Measurements from ENCODE around the gene TRIM16. TPM values are rescaled to one million over a fixed set of nuclear protein-coding genes. Genes with fewer than 3 reads are reported as not detected.
"Not testable (repeated sequence)": the region's sequence is repeated elsewhere in the genome, so short reads cannot be mapped to it uniquely, and the experiment has no call there.

The TRIM16 gene
- total RNA-seq, 1 donor from 2014 or later: 45.9 TPM

GRCh38 chr17:15660077-15660476 is 24.0 kb downstream of the TRIM16 start:
- peaks cover 0 to 2% (median 0%) of the 10 kb centered on the region in 3 donors for H3K4me1 ChIP-seq (ENCODE audit: control insufficient read depth in 3 of 3, insufficient read depth in 3 of 3, low read length in 3 of 3)
- peaks cover 0 to 3% (median 0%) of the 10 kb centered on the region in 3 donors for H3K36me3 ChIP-seq (ENCODE audit: control insufficient read depth in 3 of 3, insufficient read depth in 3 of 3, low read length in 3 of 3)
- H3K9ac ChIP-seq (ENCODE audit: low read depth in 1 of 3, low read length in 3 of 3): no peak overlapping the region
- no peak overlapping the region for H3K27ac ChIP-seq (ENCODE audit: low read depth, low read length)
- H3K27me3 ChIP-seq (ENCODE audit: control insufficient read depth in 3 of 3, insufficient read depth in 3 of 3, low read length in 3 of 3): no peaks in the 10 kb centered on the region
- H3K4me3 ChIP-seq (ENCODE audit: low read length in 3 of 3): no peak overlapping the region
- no peaks in the 10 kb centered on the region for H3K9me3 ChIP-seq (ENCODE audit: control insufficient read depth in 3 of 3, low read length in 3 of 3)

DNA sequence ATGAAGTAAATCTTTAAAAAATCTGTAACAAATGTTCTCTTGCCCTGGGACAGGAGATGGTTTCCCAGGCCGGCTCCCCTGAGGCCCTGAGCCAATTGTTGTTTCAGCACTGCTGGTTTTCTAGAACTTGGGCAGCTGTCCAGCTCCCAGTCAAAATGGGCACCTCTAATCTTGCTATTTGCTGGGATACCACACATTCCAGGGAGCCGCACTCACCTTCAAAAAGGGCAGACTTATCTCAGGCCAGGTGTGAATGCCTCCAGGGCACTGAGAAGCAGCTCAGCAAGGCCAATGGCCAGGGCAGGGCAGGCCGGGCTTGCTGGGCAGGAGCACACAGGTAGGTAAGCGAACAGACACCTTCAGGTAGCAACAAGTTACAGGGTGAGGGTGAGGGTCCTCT is 24.4 kb downstream of the TRIM16 start:
- H3K27ac ChIP-seq (ENCODE audit: low read depth, low read length): no peak overlapping the region
- H3K36me3 ChIP-seq (ENCODE audit: control insufficient read depth in 3 of 3, insufficient read depth in 3 of 3, low read length in 3 of 3): peaks cover 0 to 3% (median 0%) of the 10 kb centered on the region in 3 donors
- no peak overlapping the region for H3K4me3 ChIP-seq (ENCODE audit: low read length in 3 of 3)
- H3K27me3 ChIP-seq (ENCODE audit: control insufficient read depth in 3 of 3, insufficient read depth in 3 of 3, low read length in 3 of 3): no peaks in the 10 kb centered on the region
- no peak overlapping the region for H3K9ac ChIP-seq (ENCODE audit: low read depth in 1 of 3, low read length in 3 of 3)
- peaks cover 0 to 2% (median 0%) of the 10 kb centered on the region in 3 donors for H3K4me1 ChIP-seq (ENCODE audit: control insufficient read depth in 3 of 3, insufficient read depth in 3 of 3, low read length in 3 of 3)
- no peaks in the 10 kb centered on the region for H3K9me3 ChIP-seq (ENCODE audit: control insufficient read depth in 3 of 3, low read length in 3 of 3)

DNA sequence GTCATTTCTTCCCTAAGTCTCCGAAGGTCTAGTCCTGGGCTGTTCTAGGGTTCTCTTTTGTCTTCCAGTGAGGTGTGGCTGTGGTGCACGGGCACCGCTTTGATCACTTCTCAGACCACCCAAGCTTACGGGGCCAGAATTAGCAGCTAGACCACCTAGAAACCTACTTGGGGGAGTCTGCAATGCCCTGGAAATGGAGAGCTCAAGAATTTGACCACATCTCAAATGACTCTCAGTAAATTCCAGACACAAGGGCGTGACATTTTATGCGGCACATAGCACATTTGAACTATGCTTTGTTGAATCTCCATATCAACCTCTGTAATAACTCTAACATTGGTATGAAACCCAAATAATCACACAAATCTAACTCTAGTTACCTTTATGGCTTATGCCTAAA is 24.9 kb downstream of the TRIM16 start:
- no peak overlapping the region for H3K9ac ChIP-seq (ENCODE audit: low read depth in 1 of 3, low read length in 3 of 3)
- no peaks in the 10 kb centered on the region for H3K27me3 ChIP-seq (ENCODE audit: control insufficient read depth in 3 of 3, insufficient read depth in 3 of 3, low read length in 3 of 3)
- H3K27ac ChIP-seq (ENCODE audit: low read depth, low read length): no peak overlapping the region
- no peak overlapping the region for H3K4me3 ChIP-seq (ENCODE audit: low read length in 3 of 3)
- H3K4me1 ChIP-seq (ENCODE audit: control insufficient read depth in 3 of 3, insufficient read depth in 3 of 3, low read length in 3 of 3): peaks cover 0 to 2% (median 0%) of the 10 kb centered on the region in 3 donors
- peaks cover 0 to 3% (median 0%) of the 10 kb centered on the region in 3 donors for H3K36me3 ChIP-seq (ENCODE audit: control insufficient read depth in 3 of 3, insufficient read depth in 3 of 3, low read length in 3 of 3)
- H3K9me3 ChIP-seq (ENCODE audit: control insufficient read depth in 3 of 3, low read length in 3 of 3): no peaks in the 10 kb centered on the region

GRCh38 chr17:15658296-15658695 is 25.8 kb downstream of the TRIM16 start:
- Histone ChIP-seq H3K4me1 (ENCODE audit: control insufficient read depth in 3 of 3, insufficient read depth in 3 of 3, low read length in 3 of 3) (peaks cover 0 to 2% (median 0%) of the 10 kb centered on the region in 3 donors), H3K4me3 (ENCODE audit: low read length in 3 of 3) (no peak overlapping the region), H3K9me3 (ENCODE audit: control insufficient read depth in 3 of 3, low read length in 3 of 3) (no peaks in the 10 kb centered on the region), H3K27me3 (ENCODE audit: control insufficient read depth in 3 of 3, insufficient read depth in 3 of 3, low read length in 3 of 3) (no peaks in the 10 kb centered on the region), H3K36me3 (ENCODE audit: control insufficient read depth in 3 of 3, insufficient read depth in 3 of 3, low read length in 3 of 3) (no peaks in the 10 kb centered on the region), H3K27ac (ENCODE audit: low read depth, low read length) (no peak overlapping the region), H3K9ac (ENCODE audit: low read depth in 1 of 3, low read length in 3 of 3) (no peak overlapping the region)

GRCh38 chr17:15657868-15658267 is 26.2 kb downstream of the TRIM16 start:
- H3K4me1 ChIP-seq (ENCODE audit: control insufficient read depth in 3 of 3, insufficient read depth in 3 of 3, low read length in 3 of 3): peaks cover 0 to 2% (median 0%) of the 10 kb centered on the region in 3 donors
- H3K36me3 ChIP-seq (ENCODE audit: control insufficient read depth in 3 of 3, insufficient read depth in 3 of 3, low read length in 3 of 3): no peaks in the 10 kb centered on the region
- H3K27me3 ChIP-seq (ENCODE audit: control insufficient read depth in 3 of 3, insufficient read depth in 3 of 3, low read length in 3 of 3): no peaks in the 10 kb centered on the region
- no peak overlapping the region for H3K27ac ChIP-seq (ENCODE audit: low read depth, low read length)
- no peak overlapping the region for H3K9ac ChIP-seq (ENCODE audit: low read depth in 1 of 3, low read length in 3 of 3)
- H3K9me3 ChIP-seq (ENCODE audit: control insufficient read depth in 3 of 3, low read length in 3 of 3): no peaks in the 10 kb centered on the region
- no peak overlapping the region for H3K4me3 ChIP-seq (ENCODE audit: low read length in 3 of 3)

DNA sequence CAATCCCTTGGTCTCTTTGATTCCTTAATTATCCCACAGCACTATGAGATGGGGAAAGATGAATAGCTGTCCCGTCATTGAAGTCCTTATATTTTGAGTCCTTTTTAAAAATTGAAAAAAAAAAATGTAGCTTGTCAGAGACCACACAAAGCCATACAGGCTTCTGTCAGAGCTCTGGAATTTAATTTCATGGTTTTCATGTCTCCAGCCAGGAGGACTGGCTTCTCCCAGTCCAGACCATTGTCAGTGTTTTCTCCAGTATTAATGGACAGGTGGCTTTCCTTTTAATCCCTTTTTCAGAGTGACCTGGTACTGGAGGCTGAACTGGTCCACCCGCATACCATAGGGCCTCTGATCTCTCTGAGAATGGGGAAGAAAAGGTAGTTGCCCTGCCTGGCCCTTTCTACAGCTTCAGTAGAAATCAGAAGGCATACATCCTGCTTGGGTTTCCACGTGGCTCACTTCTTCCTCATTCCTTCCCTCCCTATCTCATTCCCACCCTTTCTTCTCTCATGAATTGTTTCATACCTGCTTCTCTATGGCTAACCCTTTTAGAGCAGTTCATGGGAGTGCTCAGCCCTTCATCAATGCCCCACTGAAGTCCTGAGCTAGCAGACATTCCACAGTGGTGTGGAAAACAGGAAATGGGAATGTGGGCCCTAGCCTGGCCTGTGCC is 29.1 kb downstream of the TRIM16 start:
- Histone ChIP-seq H3K27me3 (ENCODE audit: control insufficient read depth in 3 of 3, insufficient read depth in 3 of 3, low read length in 3 of 3) (no peaks in the 10 kb centered on the region), H3K27ac (ENCODE audit: low read depth, low read length) (no peak overlapping the region), H3K9ac (ENCODE audit: low read depth in 1 of 3, low read length in 3 of 3) (no peak overlapping the region), H3K4me1 (ENCODE audit: control insufficient read depth in 3 of 3, insufficient read depth in 3 of 3, low read length in 3 of 3) (peaks cover 15 to 18% (median 18%) of the 10 kb centered on the region in 3 donors), H3K9me3 (ENCODE audit: control insufficient read depth in 3 of 3, low read length in 3 of 3) (no peaks in the 10 kb centered on the region), H3K36me3 (ENCODE audit: control insufficient read depth in 3 of 3, insufficient read depth in 3 of 3, low read length in 3 of 3) (no peaks in the 10 kb centered on the region), H3K4me3 (ENCODE audit: low read length in 3 of 3) (no peak overlapping the region)

DNA sequence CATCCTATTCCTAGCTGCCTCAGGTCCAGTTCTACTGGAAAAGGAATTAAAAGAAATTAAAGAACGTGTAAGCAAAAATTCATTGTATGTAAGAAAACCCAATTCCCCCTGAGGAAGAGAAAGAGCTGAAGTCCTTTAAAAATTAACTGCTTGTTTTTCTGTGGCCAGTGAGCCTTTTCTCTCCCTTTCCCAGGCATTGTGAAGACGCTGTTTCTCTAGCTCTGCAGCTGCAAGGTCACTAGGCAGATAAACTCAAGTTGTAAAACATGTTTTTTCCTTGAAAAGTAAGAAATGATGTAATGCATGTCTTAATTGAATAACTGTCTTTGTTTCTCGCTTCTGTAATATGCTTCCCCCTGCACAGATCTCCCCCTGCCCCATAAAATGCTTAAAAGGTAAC is 29.7 kb downstream of the TRIM16 start:
- not testable (repeated sequence) for H3K4me3 ChIP-seq (ENCODE audit: low read length in 3 of 3); H3K27ac ChIP-seq (ENCODE audit: low read depth, low read length); H3K9ac ChIP-seq (ENCODE audit: low read depth in 1 of 3, low read length in 3 of 3); H3K27me3 ChIP-seq (ENCODE audit: control insufficient read depth in 3 of 3, insufficient read depth in 3 of 3, low read length in 3 of 3); H3K9me3 ChIP-seq (ENCODE audit: control insufficient read depth in 3 of 3, low read length in 3 of 3); H3K36me3 ChIP-seq (ENCODE audit: control insufficient read depth in 3 of 3, insufficient read depth in 3 of 3, low read length in 3 of 3)
- peaks cover 17 to 23% (median 21%) of the 10 kb centered on the region in 3 donors for H3K4me1 ChIP-seq (ENCODE audit: control insufficient read depth in 3 of 3, insufficient read depth in 3 of 3, low read length in 3 of 3)

GRCh38 chr17:15652960-15653359 is 31.2 kb downstream of the TRIM16 start:
- Histone ChIP-seq H3K4me1 (ENCODE audit: control insufficient read depth in 3 of 3, insufficient read depth in 3 of 3, low read length in 3 of 3) (peaks cover 20 to 31% (median 28%) of the 10 kb centered on the region in 3 donors), H3K27me3 (ENCODE audit: control insufficient read depth in 3 of 3, insufficient read depth in 3 of 3, low read length in 3 of 3) (no peaks in the 10 kb centered on the region), H3K9ac (ENCODE audit: low read depth in 1 of 3, low read length in 3 of 3) (no peak overlapping the region), H3K27ac (ENCODE audit: low read depth, low read length) (no peak overlapping the region), H3K36me3 (ENCODE audit: control insufficient read depth in 3 of 3, insufficient read depth in 3 of 3, low read length in 3 of 3) (no peaks in the 10 kb centered on the region), H3K4me3 (ENCODE audit: low read length in 3 of 3) (no peak overlapping the region), H3K9me3 (ENCODE audit: control insufficient read depth in 3 of 3, low read length in 3 of 3) (no peaks in the 10 kb centered on the region)

- H3K4me3 ChIP-seq (ENCODE audit: low read length in 3 of 3): peak overlapping the region; percentile 72 to 92 (median 81)
- peak overlapping the region; percentile 41 to 87 (median 69) for H3K9ac ChIP-seq (ENCODE audit: low read depth in 1 of 3, low read length in 3 of 3)
- H3K36me3 ChIP-seq (ENCODE audit: control insufficient read depth in 3 of 3, insufficient read depth in 3 of 3, low read length in 3 of 3): no peaks in the 10 kb centered on the region
- no peaks in the 10 kb centered on the region for H3K27me3 ChIP-seq (ENCODE audit: control insufficient read depth in 3 of 3, insufficient read depth in 3 of 3, low read length in 3 of 3)
- peak overlapping the region; percentile 64 for H3K27ac ChIP-seq (ENCODE audit: low read depth, low read length)
- H3K4me1 ChIP-seq (ENCODE audit: control insufficient read depth in 3 of 3, insufficient read depth in 3 of 3, low read length in 3 of 3): peaks cover 20 to 31% (median 28%) of the 10 kb centered on the region in 3 donors
- no peaks in the 10 kb centered on the region for H3K9me3 ChIP-seq (ENCODE audit: control insufficient read depth in 3 of 3, low read length in 3 of 3)
Observed at GRCh38 chr17:15651583-15652110, 32.5 kb downstream of the TRIM16 start.

- no peaks in the 10 kb centered on the region for H3K27me3 ChIP-seq (ENCODE audit: control insufficient read depth in 3 of 3, insufficient read depth in 3 of 3, low read length in 3 of 3)
- H3K27ac ChIP-seq (ENCODE audit: low read depth, low read length): peak overlapping the region; percentile 64
- no peaks in the 10 kb centered on the region for H3K9me3 ChIP-seq (ENCODE audit: control insufficient read depth in 3 of 3, low read length in 3 of 3)
- H3K4me3 ChIP-seq (ENCODE audit: low read length in 3 of 3): peak overlapping the region; percentile 72 to 92 (median 81)
- H3K9ac ChIP-seq (ENCODE audit: low read depth in 1 of 3, low read length in 3 of 3): peak overlapping the region; percentile 41 to 87 (median 69)
- peaks cover 20 to 31% (median 29%) of the 10 kb centered on the region in 3 donors for H3K4me1 ChIP-seq (ENCODE audit: control insufficient read depth in 3 of 3, insufficient read depth in 3 of 3, low read length in 3 of 3)
- no peaks in the 10 kb centered on the region for H3K36me3 ChIP-seq (ENCODE audit: control insufficient read depth in 3 of 3, insufficient read depth in 3 of 3, low read length in 3 of 3)
Observed at GRCh38 chr17:15650741-15651582, 33.1 kb downstream of the TRIM16 start.
